Esophagus squamous epithelium (tissue), 5 donors: ENCODE measurements around the gene GRP. TPM values are rescaled to one million over a fixed set of nuclear protein-coding genes. Genes with fewer than 3 reads are reported as not detected.

Experiments
- DNase-seq: peaks from one replicate; lab custom pipeline; 2025; lab: John Stamatoyannopoulos, UW
- H3K27ac ChIP-seq, 4 donors: fragments of 200-600 bp; sonication (generic); one replicate each; pipeline ENCODE4 v1.5.1; 2016 to 2019; ENCODE audit warnings: mild to moderate bottlenecking in 1 of 4
- H3K27me3 ChIP-seq, 4 donors: fragments of 200-600 bp; sonication (generic); 1 replicate in 3 of 4; 2 replicates in 1 of 4; pipeline versions ENCODE4 v1.5.1 to v1.6.0; 2017 to 2021; ENCODE audit warnings: antibody characterized with exemption in 1 of 4
- H3K36me3 ChIP-seq, 3 donors: fragments of 200-600 bp; sonication (generic); one replicate each; pipeline ENCODE4 v1.5.1; 2016 to 2019
- H3K4me1 ChIP-seq, 3 donors: fragments of 200-600 bp; sonication (generic); one replicate each; pipeline ENCODE4 v1.5.1; 2017 to 2019
- H3K4me3 ChIP-seq, 4 donors: fragments of 200-600 bp; sonication (generic); 1 replicate in 3 of 4; 2 replicates in 1 of 4; pipeline ENCODE4 v1.5.1; 2016 to 2019; ENCODE audit warnings: mild to moderate bottlenecking in 2 of 4, moderate library complexity in 1 of 4
- H3K9me3 ChIP-seq, 3 donors: fragments of 200-600 bp; sonication (generic); one replicate each; pipeline ENCODE4 v1.5.1; 2016 to 2019
- POLR2A ChIP-seq, 4 donors: fragments of 450-650 bp; IDR thresholded peaks; one replicate each; pipeline ENCODE4 v1.6.1; 2017; ENCODE audit warnings: antibody characterized with exemption in 4 of 4, mild to moderate bottlenecking in 4 of 4, moderate library complexity in 3 of 4
- WGBS, 2 donors: methylation state at CpG; one replicate each; pipeline ENCODE4 v1.1.5; 2018; 5-methylcytosine and 5-hydroxymethylcytosine counted together
- intact Hi-C: fragments of 100-400 bp; cut with DNase I; formaldehyde crosslinking; loops from one replicate; pipeline ENCODE4 v1.15.0; 2022
- total RNA-seq, 4 donors: library from RNA; depleted of rRNA; stranded (reverse); fragments of >200 nt; gene quantifications; one replicate each; pipeline ENCODE4 v1.1.0, GENCODE V29; 2016
- TF ChIP-seq, protein P1 (sequence below), 6 experiments: fragments of 450-650 bp in 4 of 6; fragments of 200-600 bp in 2 of 6; sonication (generic) in 2 of 6; IDR thresholded peaks; one replicate each; pipeline ENCODE4 v1.5.1; 2016 to 2019; ENCODE audit warnings: antibody characterized with exemption in 6 of 6, mild to moderate bottlenecking in 4 of 6, moderate library complexity in 4 of 6
- donor health status: DM: yes; HTN: yes; CAD: no.

GRP gene
- total RNA-seq, 4 donors from 2014 or later = not detected

DNA sequence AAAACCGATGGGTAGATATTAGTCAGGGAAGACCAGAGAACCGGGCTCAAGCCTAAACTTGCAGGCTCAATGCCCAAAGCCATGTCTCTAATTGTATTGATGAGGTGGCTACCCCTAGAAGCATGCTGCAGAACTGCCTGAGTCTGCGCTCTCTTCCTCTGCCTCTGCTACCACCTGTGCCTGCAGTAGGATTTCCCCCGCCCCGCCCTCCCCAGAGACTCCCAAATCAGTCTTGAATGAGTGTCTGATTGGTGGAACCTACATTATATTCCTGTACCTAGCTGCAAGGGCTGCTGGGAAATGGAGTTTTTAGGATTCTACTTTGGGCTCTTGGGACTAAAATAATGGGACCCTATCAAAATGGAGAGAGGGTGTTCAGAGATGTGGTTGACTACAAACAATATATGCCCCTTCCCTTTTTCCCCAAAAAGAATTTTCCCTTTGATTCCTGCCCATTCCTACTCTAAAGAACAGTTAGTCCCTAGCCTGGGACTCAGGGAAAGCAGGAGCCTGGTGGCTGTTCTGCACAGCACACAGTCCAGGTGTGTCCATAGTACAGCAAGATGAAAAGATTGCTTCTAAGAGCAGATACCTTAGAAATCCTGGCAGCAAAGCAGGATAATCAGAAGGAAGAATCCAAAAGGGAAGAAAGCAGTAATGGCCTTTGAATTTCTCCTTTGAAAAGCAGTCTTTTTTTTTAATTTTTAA, 12.5 kb downstream of the GRP start:
- H3K4me1 ChIP-seq = no peaks in the 10 kb centered on the region
- H3K4me3 ChIP-seq = no peak overlapping the region
- no peak for DNase-seq
- TF ChIP-seq, protein P1, sequence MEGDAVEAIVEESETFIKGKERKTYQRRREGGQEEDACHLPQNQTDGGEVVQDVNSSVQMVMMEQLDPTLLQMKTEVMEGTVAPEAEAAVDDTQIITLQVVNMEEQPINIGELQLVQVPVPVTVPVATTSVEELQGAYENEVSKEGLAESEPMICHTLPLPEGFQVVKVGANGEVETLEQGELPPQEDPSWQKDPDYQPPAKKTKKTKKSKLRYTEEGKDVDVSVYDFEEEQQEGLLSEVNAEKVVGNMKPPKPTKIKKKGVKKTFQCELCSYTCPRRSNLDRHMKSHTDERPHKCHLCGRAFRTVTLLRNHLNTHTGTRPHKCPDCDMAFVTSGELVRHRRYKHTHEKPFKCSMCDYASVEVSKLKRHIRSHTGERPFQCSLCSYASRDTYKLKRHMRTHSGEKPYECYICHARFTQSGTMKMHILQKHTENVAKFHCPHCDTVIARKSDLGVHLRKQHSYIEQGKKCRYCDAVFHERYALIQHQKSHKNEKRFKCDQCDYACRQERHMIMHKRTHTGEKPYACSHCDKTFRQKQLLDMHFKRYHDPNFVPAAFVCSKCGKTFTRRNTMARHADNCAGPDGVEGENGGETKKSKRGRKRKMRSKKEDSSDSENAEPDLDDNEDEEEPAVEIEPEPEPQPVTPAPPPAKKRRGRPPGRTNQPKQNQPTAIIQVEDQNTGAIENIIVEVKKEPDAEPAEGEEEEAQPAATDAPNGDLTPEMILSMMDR (IDR thresholded peaks at IDR 0.05) = no peak
- no peak for TF ChIP-seq POLR2A (IDR thresholded peaks at IDR 0.05)
- H3K9me3 ChIP-seq = no peaks in the 10 kb centered on the region
- H3K27me3 ChIP-seq = peaks cover 0 to 35% (median 0%) of the 10 kb centered on the region in 4 donors
- H3K36me3 ChIP-seq = no peaks in the 10 kb centered on the region
- H3K27ac ChIP-seq = no peak overlapping the region
- 62 to 74% methylated on average over 3 to 5 of the region's 5 CpGs for WGBS, 2 donors
- intact Hi-C loops = no loop called here

DNA sequence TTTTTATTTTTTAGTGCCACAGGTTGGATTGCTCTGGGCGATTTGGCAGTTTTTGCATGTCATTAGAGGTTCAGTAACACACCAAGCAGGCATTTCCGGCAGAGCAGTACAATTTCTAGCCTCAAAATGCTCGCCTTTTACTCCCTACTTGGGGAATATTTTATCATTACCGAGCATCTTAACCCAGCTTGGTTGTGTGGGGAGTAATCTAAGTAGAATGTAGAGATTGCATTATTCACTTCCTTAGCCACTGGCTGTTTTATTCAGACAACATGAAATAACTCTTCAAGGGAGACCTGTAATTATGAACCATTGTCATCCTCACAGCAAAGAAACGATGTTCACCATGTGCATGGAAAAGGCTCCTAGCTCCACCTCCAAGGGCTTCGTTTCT, 13.1 kb downstream of the GRP start:
- no peak overlapping the region for H3K4me3 ChIP-seq
- intact Hi-C loops = no loop called here
- no peak overlapping the region for H3K27ac ChIP-seq
- H3K4me1 ChIP-seq = no peaks in the 10 kb centered on the region
- peaks cover 0 to 35% (median 0%) of the 10 kb centered on the region in 4 donors for H3K27me3 ChIP-seq
- H3K9me3 ChIP-seq = no peaks in the 10 kb centered on the region
- H3K36me3 ChIP-seq = no peaks in the 10 kb centered on the region
- DNase-seq = no peak
- no peak for TF ChIP-seq POLR2A (IDR thresholded peaks at IDR 0.05)
- TF ChIP-seq, protein P1 (IDR thresholded peaks at IDR 0.05) = no peak
- WGBS, 2 donors = 59 to 75% methylated on average over 6 of the region's 6 CpGs

DNA sequence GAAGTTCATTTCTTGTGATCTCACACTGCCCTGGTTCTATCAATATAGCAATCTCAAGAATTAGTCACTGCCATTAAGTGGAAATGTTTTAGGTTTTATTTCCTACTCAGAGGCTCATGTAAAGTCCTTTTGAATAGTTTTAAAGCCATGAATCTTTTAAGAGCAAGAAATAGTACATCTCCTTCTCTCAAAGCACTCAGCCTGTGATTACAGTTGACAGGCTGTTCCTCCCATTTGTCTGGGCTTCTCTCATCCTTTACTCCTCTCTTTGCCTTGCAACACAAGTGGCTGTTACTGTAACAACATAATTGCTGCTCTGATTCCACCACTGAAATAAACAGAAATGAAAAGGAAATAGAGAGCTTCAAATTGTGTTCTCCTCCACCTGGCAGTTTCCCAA, 18.4 kb downstream of the GRP start:
- intact Hi-C loops = no loop called here
- Histone ChIP-seq H3K27me3 (no peaks in the 10 kb centered on the region), H3K27ac (no peak overlapping the region), H3K4me1 (no peaks in the 10 kb centered on the region), H3K36me3 (no peaks in the 10 kb centered on the region), H3K9me3 (no peaks in the 10 kb centered on the region), H3K4me3 (no peak overlapping the region)
- TF ChIP-seq, protein P1 (IDR thresholded peaks at IDR 0.05) = no peak
- TF ChIP-seq POLR2A (IDR thresholded peaks at IDR 0.05) = no peak
- no peak for DNase-seq

DNA sequence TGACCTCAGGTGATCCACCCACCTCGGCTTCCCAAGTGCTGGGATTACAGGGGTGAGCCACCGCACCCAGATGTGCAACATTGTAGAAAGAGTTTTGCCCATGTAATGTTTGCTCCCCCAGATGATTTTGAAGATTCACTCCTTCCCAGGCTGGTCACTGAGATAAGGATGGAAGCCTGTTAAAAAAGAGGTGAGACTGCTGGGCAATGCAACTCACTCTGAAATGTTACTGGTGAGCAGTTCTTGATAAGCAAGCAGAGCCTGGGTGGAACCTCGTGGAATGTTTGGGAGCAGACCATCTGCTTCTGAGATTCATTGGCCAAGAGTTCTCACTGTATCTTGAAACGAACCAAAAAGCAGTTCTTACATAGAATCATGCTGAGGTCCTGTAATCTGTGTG, 19.7 kb downstream of the GRP start:
- no peak for DNase-seq
- H3K36me3 ChIP-seq = no peaks in the 10 kb centered on the region
- no peaks in the 10 kb centered on the region for H3K9me3 ChIP-seq
- intact Hi-C loops = no loop called here
- 55 to 63% methylated on average over 3 to 4 of the region's 4 CpGs for WGBS, 2 donors
- TF ChIP-seq, protein P1 (IDR thresholded peaks at IDR 0.05) = no peak
- no peak for TF ChIP-seq POLR2A (IDR thresholded peaks at IDR 0.05)
- no peak overlapping the region for H3K4me3 ChIP-seq
- H3K27me3 ChIP-seq = peaks cover 0 to 11% (median 0%) of the 10 kb centered on the region in 4 donors
- H3K27ac ChIP-seq = no peak overlapping the region
- no peaks in the 10 kb centered on the region for H3K4me1 ChIP-seq

DNA sequence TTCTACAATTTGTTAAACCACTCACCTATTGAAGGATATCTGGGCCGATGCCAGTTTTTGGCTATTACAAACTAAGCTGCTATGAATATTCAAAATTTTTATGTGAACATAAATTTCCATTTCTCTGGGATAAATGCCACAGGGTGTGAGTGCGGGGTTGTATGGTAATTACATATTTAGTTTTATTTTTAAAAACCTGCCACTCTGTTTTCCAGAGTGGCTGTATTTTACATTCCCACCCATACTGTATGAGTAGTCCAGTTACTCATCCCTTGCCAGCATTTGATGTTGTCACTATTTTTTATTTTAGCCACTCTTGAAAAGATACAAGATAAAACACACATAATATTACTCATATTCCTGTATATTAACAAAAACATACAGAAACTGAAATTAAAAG, 22.9 kb downstream of the GRP start:
- Histone ChIP-seq H3K36me3 (no peaks in the 10 kb centered on the region), H3K4me1 (no peaks in the 10 kb centered on the region), H3K4me3 (no peak overlapping the region), H3K9me3 (no peaks in the 10 kb centered on the region), H3K27me3 (peaks cover 0 to 43% (median 0%) of the 10 kb centered on the region in 4 donors), H3K27ac (no peak overlapping the region)
- TF ChIP-seq, protein P1 (IDR thresholded peaks at IDR 0.05) = no peak
- no peak for TF ChIP-seq POLR2A (IDR thresholded peaks at IDR 0.05)
- 87 to 88% methylated on average over 2 of the region's 2 CpGs for WGBS, 2 donors
- intact Hi-C loops = no loop called here
- no peak for DNase-seq
